HFFc6 (cell line): ENCODE measurements around the gene CHCHD6. TPM values are rescaled to one million over a fixed set of nuclear protein-coding genes. Genes with fewer than 3 reads are reported as not detected.

Experiments
- DNase-seq: peaks from one replicate; pipeline ENCODE4 v3.0.0-alpha.2; 2018
- H3K27ac Mint-ChIP-seq: 2 replicates; pipeline ENCODE4 v1.8.0; 2020; ENCODE audit warnings: mild to moderate bottlenecking, mixed read lengths
- H3K27me3 Mint-ChIP-seq: 2 replicates; pipeline ENCODE4 v1.8.0; 2021; ENCODE audit warnings: mild to moderate bottlenecking, moderate library complexity, mixed read lengths; ENCODE audit not compliant: insufficient read depth
- H3K36me3 Mint-ChIP-seq: 2 replicates; pipeline ENCODE4 v1.8.0; 2021; ENCODE audit warnings: low read depth, mixed read lengths
- H3K4me1 Mint-ChIP-seq: 2 replicates; pipeline ENCODE4 v1.8.0; 2020; ENCODE audit warnings: low read depth, mixed read lengths
- H3K4me3 Mint-ChIP-seq: 2 replicates; pipeline ENCODE4 v1.8.0; 2020; ENCODE audit warnings: mild to moderate bottlenecking, moderate library complexity, mixed read lengths
- H3K9me3 Mint-ChIP-seq: 2 replicates; pipeline ENCODE4 v1.8.0; 2020; ENCODE audit warnings: mild to moderate bottlenecking, mixed read lengths
- total RNA-seq, 6 experiments: library from RNA; stranded (reverse); fragmentation: NEBNext Ultra II Directional; extraction: Animal tissue kit (Norgen Biotek cat#: 25700); gene quantifications; 2 replicates in 1 of 6; 3 replicates in 5 of 6; pipeline ENCODE4 v1.2.3, GENCODE V29; 2021
- TF ChIP-seq, protein P1 (sequence below): fragments of 200-600 bp; sonication (generic); IDR thresholded peaks from 2 replicates; pipeline ENCODE4 v1.5.0; 2021; ENCODE audit warnings: antibody characterized with exemption, mild to moderate bottlenecking

Gene CHCHD6
- total RNA-seq, 6 experiments from 2014 or later: 18.6 to 22.9 (median 19.9) TPM

- no peaks in the 10 kb centered on the region; the same call in 1 of the 2 replicates for H3K27me3 Mint-ChIP-seq
- H3K4me1 Mint-ChIP-seq: peaks cover 9% of the 10 kb centered on the region
- no peak overlapping the region for H3K4me3 Mint-ChIP-seq
- TF ChIP-seq, protein P1, sequence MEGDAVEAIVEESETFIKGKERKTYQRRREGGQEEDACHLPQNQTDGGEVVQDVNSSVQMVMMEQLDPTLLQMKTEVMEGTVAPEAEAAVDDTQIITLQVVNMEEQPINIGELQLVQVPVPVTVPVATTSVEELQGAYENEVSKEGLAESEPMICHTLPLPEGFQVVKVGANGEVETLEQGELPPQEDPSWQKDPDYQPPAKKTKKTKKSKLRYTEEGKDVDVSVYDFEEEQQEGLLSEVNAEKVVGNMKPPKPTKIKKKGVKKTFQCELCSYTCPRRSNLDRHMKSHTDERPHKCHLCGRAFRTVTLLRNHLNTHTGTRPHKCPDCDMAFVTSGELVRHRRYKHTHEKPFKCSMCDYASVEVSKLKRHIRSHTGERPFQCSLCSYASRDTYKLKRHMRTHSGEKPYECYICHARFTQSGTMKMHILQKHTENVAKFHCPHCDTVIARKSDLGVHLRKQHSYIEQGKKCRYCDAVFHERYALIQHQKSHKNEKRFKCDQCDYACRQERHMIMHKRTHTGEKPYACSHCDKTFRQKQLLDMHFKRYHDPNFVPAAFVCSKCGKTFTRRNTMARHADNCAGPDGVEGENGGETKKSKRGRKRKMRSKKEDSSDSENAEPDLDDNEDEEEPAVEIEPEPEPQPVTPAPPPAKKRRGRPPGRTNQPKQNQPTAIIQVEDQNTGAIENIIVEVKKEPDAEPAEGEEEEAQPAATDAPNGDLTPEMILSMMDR: no peak
- H3K9me3 Mint-ChIP-seq: no peaks in the 10 kb centered on the region
- DNase-seq: no peak
- no peak overlapping the region for H3K27ac Mint-ChIP-seq
- H3K36me3 Mint-ChIP-seq: no peaks in the 10 kb centered on the region
These were observed 10.3 kb downstream of the CHCHD6 start for GRCh38 chr3:126714276-126714900.

DNA sequence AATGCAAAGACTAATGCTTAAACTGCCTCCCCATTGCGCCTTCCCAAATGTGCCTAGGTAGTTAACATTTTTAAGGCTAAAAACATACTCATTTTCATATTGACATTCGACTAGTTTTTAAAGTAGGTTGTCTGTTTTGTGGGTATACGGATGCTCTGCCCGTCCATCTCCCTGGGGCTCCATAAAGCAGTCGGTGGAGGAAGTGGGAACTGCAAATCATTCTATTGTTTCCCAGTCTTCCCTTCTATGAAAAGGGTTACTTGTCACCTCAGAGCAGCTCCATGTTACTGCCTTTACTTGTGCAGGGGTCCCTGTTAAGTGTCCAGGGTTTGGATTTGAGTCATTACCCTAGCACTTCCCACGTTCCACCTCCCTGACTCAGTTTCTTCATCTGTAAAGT, 10.9 kb downstream of the CHCHD6 start:
- no peak overlapping the region for H3K4me3 Mint-ChIP-seq
- no peak overlapping the region for H3K27ac Mint-ChIP-seq
- TF ChIP-seq, protein P1: peak; percentile 10; the same call in 1 of the 2 replicates
- no peaks in the 10 kb centered on the region for H3K9me3 Mint-ChIP-seq
- no peaks in the 10 kb centered on the region for H3K36me3 Mint-ChIP-seq
- no peaks in the 10 kb centered on the region; the same call in 1 of the 2 replicates for H3K27me3 Mint-ChIP-seq
- H3K4me1 Mint-ChIP-seq: peaks cover 9% of the 10 kb centered on the region
- no peak for DNase-seq

DNA sequence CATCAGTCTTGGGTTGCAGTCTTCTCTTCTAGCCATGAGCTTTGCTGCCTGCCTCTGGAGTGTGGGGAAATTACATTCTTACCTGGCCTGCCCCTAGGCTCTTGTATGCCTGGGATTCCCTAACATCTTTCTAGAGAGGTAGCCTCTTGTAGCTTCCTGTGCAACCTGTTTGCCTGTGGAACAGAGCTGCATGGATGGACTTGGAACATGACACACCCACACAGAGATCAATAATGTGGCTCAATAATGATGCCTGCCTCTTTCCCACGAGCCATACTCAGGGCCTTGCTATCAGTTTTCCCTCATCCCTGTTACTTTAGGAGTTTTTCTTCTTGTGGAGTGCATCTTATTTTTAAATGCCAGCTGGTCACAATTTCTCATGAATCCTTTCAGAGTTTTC, 11.4 kb downstream of the CHCHD6 start:
- Mint-ChIP-seq H3K9me3 (no peaks in the 10 kb centered on the region), H3K4me3 (no peak overlapping the region)
- DNase-seq: no peak

DNA sequence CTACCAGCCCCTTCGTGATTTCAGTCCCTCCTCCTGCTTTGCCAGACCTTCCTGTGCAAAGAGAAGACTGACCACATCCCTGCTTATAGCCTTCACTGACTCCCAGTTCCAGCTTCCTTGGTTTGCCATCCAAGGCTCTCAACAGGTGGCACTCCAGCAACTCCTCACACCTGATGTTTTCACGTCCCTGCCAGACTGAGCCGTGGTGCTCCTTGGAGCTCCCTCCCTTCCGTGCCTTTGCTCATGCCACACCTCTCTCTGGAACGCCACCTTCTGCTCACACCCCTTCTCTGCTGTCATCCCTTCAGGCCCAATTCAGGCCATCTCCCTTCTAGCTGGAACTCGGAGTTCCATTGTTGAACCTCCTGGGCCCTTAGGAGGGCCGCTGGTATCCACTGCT, 12.0 kb downstream of the CHCHD6 start:
- DNase-seq: no peak
- TF ChIP-seq, protein P1: no peak
- Mint-ChIP-seq H3K9me3 (no peaks in the 10 kb centered on the region), H3K4me3 (no peak overlapping the region), H3K27me3 (no peaks in the 10 kb centered on the region; the same call in 1 of the 2 replicates), H3K4me1 (peaks cover 7% of the 10 kb centered on the region), H3K36me3 (no peaks in the 10 kb centered on the region), H3K27ac (no peak overlapping the region)

More for the DNA sequence above, 11.4 kb downstream of the CHCHD6 start:
- Mint-ChIP-seq H3K36me3 (no peaks in the 10 kb centered on the region), H3K27ac (no peak overlapping the region), H3K4me1 (peaks cover 9% of the 10 kb centered on the region), H3K27me3 (no peaks in the 10 kb centered on the region; the same call in 1 of the 2 replicates)
- TF ChIP-seq, protein P1: no peak

- Mint-ChIP-seq H3K27ac (no peak overlapping the region), H3K4me1 (no peaks in the 10 kb centered on the region), H3K27me3 (no peaks in the 10 kb centered on the region; the same call in 1 of the 2 replicates), H3K9me3 (no peaks in the 10 kb centered on the region), H3K36me3 (no peaks in the 10 kb centered on the region), H3K4me3 (no peak overlapping the region)
- DNase-seq: no peak
- TF ChIP-seq, protein P1: no peak
These were observed 14.8 kb downstream of the CHCHD6 start for GRCh38 chr3:126718561-126719445.
